Measurements from ENCODE around the gene PLA2R1.
A peak's percentile ranks its signal among the peaks of the same experiment; 100 is the strongest.
"Not testable (repeated sequence)": the region's sequence is repeated elsewhere in the genome, so short reads cannot be mapped to it uniquely, and the experiment has no call there.

The PLA2R1 gene

GRCh38 chr2:159968279-159968900, 94.0 kb downstream of the PLA2R1 start:
- Histone ChIP-seq H3K9me3 (ENCODE audit: insufficient read depth, low read length) (no peaks in the 10 kb centered on the region), H3K4me2 (ENCODE audit: low read length) (no peak overlapping the region), H3K27me3 (ENCODE audit: low read depth, low read length) (no peaks in the 10 kb centered on the region), H3K27ac (ENCODE audit: low read length) (no peak overlapping the region), H3K4me3 (ENCODE audit: low read length) (no peak overlapping the region), H3K9ac (ENCODE audit: low read length) (no peak overlapping the region), H3K4me1 (ENCODE audit: low read length) (peaks cover 48% of the 10 kb centered on the region), H3K36me3 (replicated peaks; ENCODE audit: low read depth, low read length) (no peaks in the 10 kb centered on the region), H2AFZ (ENCODE audit: low read depth, low read length) (no peak overlapping the region), H3K79me2 (ENCODE audit: low read length) (no peaks in the 10 kb centered on the region), H4K20me1 (ENCODE audit: insufficient read depth, low read length) (no peaks in the 10 kb centered on the region)
- TF ChIP-seq CTCF (IDR thresholded peaks at IDR 0.05; ENCODE audit: low read depth, low read length) (peak; percentile 88), EZH2phosphoT487 (IDR thresholded peaks at IDR 0.05; ENCODE audit: low read depth) (no peak)

GRCh38 chr2:159963700-159964099, 98.7 kb downstream of the PLA2R1 start:
- Histone ChIP-seq H3K36me3 (replicated peaks; ENCODE audit: low read depth, low read length) (no peaks in the 10 kb centered on the region), H3K4me2 (ENCODE audit: low read length) (peak overlapping the region; percentile 50), H3K9ac (ENCODE audit: low read length) (no peak overlapping the region), H3K4me1 (ENCODE audit: low read length) (peaks cover 60% of the 10 kb centered on the region), H3K4me3 (ENCODE audit: low read length) (peak overlapping the region; percentile 42), H3K27ac (ENCODE audit: low read length) (peak overlapping the region; percentile 56), H3K79me2 (ENCODE audit: low read length) (no peaks in the 10 kb centered on the region), H4K20me1 (ENCODE audit: insufficient read depth, low read length) (no peaks in the 10 kb centered on the region), H3K9me3 (ENCODE audit: insufficient read depth, low read length) (no peaks in the 10 kb centered on the region), H3K27me3 (ENCODE audit: low read depth, low read length) (no peaks in the 10 kb centered on the region), H2AFZ (ENCODE audit: low read depth, low read length) (no peak overlapping the region)
- TF ChIP-seq EZH2phosphoT487 (IDR thresholded peaks at IDR 0.05; ENCODE audit: low read depth), result no peak
- TF ChIP-seq CTCF (IDR thresholded peaks at IDR 0.05; ENCODE audit: low read depth, low read length), result no peak

GRCh38 chr2:159962513-159962912, 99.9 kb downstream of the PLA2R1 start:
- H2AFZ ChIP-seq (ENCODE audit: low read depth, low read length); H3K79me2 ChIP-seq (ENCODE audit: low read length); H3K9ac ChIP-seq (ENCODE audit: low read length); H3K27ac ChIP-seq (ENCODE audit: low read length); H3K9me3 ChIP-seq (ENCODE audit: insufficient read depth, low read length); H3K4me3 ChIP-seq (ENCODE audit: low read length); H3K36me3 ChIP-seq (replicated peaks; ENCODE audit: low read depth, low read length); H4K20me1 ChIP-seq (ENCODE audit: insufficient read depth, low read length); H3K27me3 ChIP-seq (ENCODE audit: low read depth, low read length); H3K4me2 ChIP-seq (ENCODE audit: low read length): not testable (repeated sequence)
- H3K4me1 ChIP-seq (ENCODE audit: low read length), result peaks cover 58% of the 10 kb centered on the region

- H4K20me1 ChIP-seq (ENCODE audit: insufficient read depth, low read length), result no peaks in the 10 kb centered on the region
- no peak overlapping the region for H3K27ac ChIP-seq (ENCODE audit: low read length)
- H3K4me1 ChIP-seq (ENCODE audit: low read length), result peaks cover 50% of the 10 kb centered on the region
- H3K27me3 ChIP-seq (ENCODE audit: low read depth, low read length), result no peaks in the 10 kb centered on the region
- H3K9me3 ChIP-seq (ENCODE audit: insufficient read depth, low read length), result no peaks in the 10 kb centered on the region
- TF ChIP-seq CTCF (IDR thresholded peaks at IDR 0.05; ENCODE audit: low read depth, low read length), result no peak
- TF ChIP-seq EZH2phosphoT487 (IDR thresholded peaks at IDR 0.05; ENCODE audit: low read depth), result no peak
- H3K9ac ChIP-seq (ENCODE audit: low read length), result no peak overlapping the region
- no peak overlapping the region for H2AFZ ChIP-seq (ENCODE audit: low read depth, low read length)
- H3K4me3 ChIP-seq (ENCODE audit: low read length), result no peak overlapping the region
- H3K79me2 ChIP-seq (ENCODE audit: low read length), result no peaks in the 10 kb centered on the region
- H3K36me3 ChIP-seq (replicated peaks; ENCODE audit: low read depth, low read length), result no peaks in the 10 kb centered on the region
- no peak overlapping the region for H3K4me2 ChIP-seq (ENCODE audit: low read length)
Observed at GRCh38 chr2:159961451-159961850, 101.0 kb downstream of the PLA2R1 start.

All from OCI-LY3 (cell line).